WTC11 (cell line): ENCODE measurements around the gene DNAI1. TPM values are rescaled to one million over a fixed set of nuclear protein-coding genes. Genes with fewer than 3 reads are reported as not detected.

ENCODE experiments used
- ATAC-seq: fragments of 200-7000 bp; cut with Tn5 transposase; 2 replicates; pipeline ENCODE4 v1.10.0; 2021; ENCODE audit warnings: mild to moderate bottlenecking, moderate library complexity
- CTCF ChIA-PET: fragments of 300-600 bp; sonication (Branson Sonifier 250); formaldehyde crosslinking; loops from one replicate; lab custom pipeline; 2021; ENCODE audit warnings: antibody characterized with exemption; lab: Charles Lee
- POLR2A ChIA-PET: fragments of 350-600 bp; sonication (Branson Sonifier 250); formaldehyde crosslinking; loops from one replicate; lab custom pipeline; 2021; ENCODE audit warnings: antibody characterized with exemption; lab: Charles Lee
- DNase-seq: peaks from one replicate; pipeline ENCODE4 v3.0.0; 2021; ENCODE audit warnings: low spot score
- H3K27ac Mint-ChIP-seq: 2 replicates; pipeline ENCODE4 v1.8.0; 2021; ENCODE audit warnings: mixed read lengths
- H3K27me3 Mint-ChIP-seq: 2 replicates; pipeline ENCODE4 v1.8.0; 2021; ENCODE audit warnings: low read depth, mild to moderate bottlenecking, moderate library complexity, mixed read lengths
- H3K36me3 Mint-ChIP-seq: 2 replicates; pipeline ENCODE4 v1.8.0; 2021; ENCODE audit warnings: mixed read lengths
- H3K4me1 Mint-ChIP-seq: 2 replicates; pipeline ENCODE4 v1.8.0; 2022; ENCODE audit warnings: mixed read lengths
- H3K4me3 Mint-ChIP-seq: 2 replicates; pipeline ENCODE4 v1.8.0; 2021; ENCODE audit warnings: mild to moderate bottlenecking, moderate library complexity, mixed read lengths
- H3K9me3 Mint-ChIP-seq: 2 replicates; pipeline ENCODE4 v1.8.0; 2021; ENCODE audit warnings: mixed read lengths
- AFF4 ChIP-seq: sonication (generic); formaldehyde crosslinking; IDR thresholded peaks from 2 replicates; pipeline ENCODE4 v1.8.1; 2023; ENCODE audit warnings: mild to moderate bottlenecking, missing genetic modification reagents, borderline replicate concordance
- ATF1 ChIP-seq: sonication (generic); formaldehyde crosslinking; IDR thresholded peaks from 2 replicates; pipeline ENCODE4 v1.8.1; 2023; ENCODE audit warnings: mild to moderate bottlenecking, moderate library complexity, missing genetic modification reagents
- ATF3 ChIP-seq: sonication (generic); formaldehyde crosslinking; conservative IDR thresholded peaks from 2 replicates; pipeline ENCODE4 v1.8.1; 2022; ENCODE audit warnings: mild to moderate bottlenecking, missing genetic modification reagents
- CBFB ChIP-seq: sonication (generic); formaldehyde crosslinking; IDR thresholded peaks from 2 replicates; pipeline ENCODE4 v1.8.1; 2022; ENCODE audit warnings: mild to moderate bottlenecking, low read depth, missing genetic modification reagents
- CREB1 ChIP-seq: sonication (generic); formaldehyde crosslinking; IDR thresholded peaks from 2 replicates; pipeline ENCODE4 v1.8.0; 2023; ENCODE audit warnings: mild to moderate bottlenecking, missing genetic modification reagents
- CTCF ChIP-seq: fragments of 200-600 bp; IDR thresholded peaks from 2 replicates; pipeline ENCODE4 v1.8.0; 2022; ENCODE audit warnings: antibody characterized with exemption
- ELF4 ChIP-seq: sonication (generic); formaldehyde crosslinking; IDR thresholded peaks from 2 replicates; pipeline ENCODE4 v1.8.1; 2022; ENCODE audit warnings: low read depth, mild to moderate bottlenecking, moderate library complexity, missing genetic modification reagents
- EMX1 ChIP-seq: fragments of 250-450 bp; sonication (Bioruptor Pico); IDR thresholded peaks from 2 replicates; pipeline ENCODE4 v1.8.0; 2021; ENCODE audit warnings: mild to moderate bottlenecking
- FOXK1 ChIP-seq: sonication (generic); formaldehyde crosslinking; IDR thresholded peaks from 2 replicates; pipeline ENCODE4 v1.8.0; 2022; ENCODE audit warnings: mild to moderate bottlenecking, moderate library complexity, missing genetic modification reagents
- GABPB1 ChIP-seq: sonication (generic); formaldehyde crosslinking; IDR thresholded peaks from 2 replicates; pipeline ENCODE4 v1.8.1; 2023; ENCODE audit warnings: mild to moderate bottlenecking, missing genetic modification reagents
- HMGA2 ChIP-seq: fragments of 250-450 bp; sonication (Bioruptor Pico); IDR thresholded peaks from 2 replicates; pipeline ENCODE4 v1.4.0; 2021; ENCODE audit warnings: mild to moderate bottlenecking, moderate library complexity
- JUN ChIP-seq: sonication (generic); formaldehyde crosslinking; IDR thresholded peaks from 2 replicates; pipeline ENCODE4 v1.8.0; 2023; ENCODE audit warnings: mild to moderate bottlenecking, missing genetic modification reagents
- MXD4 ChIP-seq: fragments of 250-450 bp; sonication (Bioruptor Pico); IDR thresholded peaks from 2 replicates; pipeline ENCODE4 v1.8.0; 2021; ENCODE audit warnings: mild to moderate bottlenecking, moderate library complexity, borderline replicate concordance
- MYBL2 ChIP-seq: sonication (generic); formaldehyde crosslinking; IDR thresholded peaks from 2 replicates; pipeline ENCODE4 v1.8.1; 2023; ENCODE audit warnings: mild to moderate bottlenecking, moderate library complexity, missing genetic modification reagents
- NR1H2 ChIP-seq: sonication (generic); formaldehyde crosslinking; IDR thresholded peaks from 2 replicates; pipeline ENCODE4 v1.9.0; 2021; ENCODE audit warnings: mild to moderate bottlenecking, moderate library complexity, missing genetic modification reagents
- RORB ChIP-seq: fragments of 250-450 bp; sonication (Bioruptor Pico); IDR thresholded peaks from 2 replicates; pipeline ENCODE4 v1.9.0; 2021; ENCODE audit warnings: mild to moderate bottlenecking
- SP1 ChIP-seq: sonication (generic); formaldehyde crosslinking; conservative IDR thresholded peaks from 2 replicates; pipeline ENCODE4 v1.8.1; 2022; ENCODE audit warnings: missing genetic modification reagents
- TEAD4 ChIP-seq: sonication (generic); formaldehyde crosslinking; IDR thresholded peaks from 2 replicates; pipeline ENCODE4 v1.8.0; 2022; ENCODE audit warnings: mild to moderate bottlenecking, missing genetic modification reagents
- ZNF121 ChIP-seq: sonication (generic); formaldehyde crosslinking; IDR thresholded peaks from 2 replicates; pipeline ENCODE4 v1.8.0; 2023; ENCODE audit warnings: missing genetic modification reagents
- ZNF138 ChIP-seq: sonication (generic); formaldehyde crosslinking; conservative IDR thresholded peaks from 2 replicates; pipeline ENCODE4 v1.8.1; 2022; ENCODE audit warnings: mild to moderate bottlenecking, moderate library complexity, missing genetic modification reagents
- ZNF263 ChIP-seq: sonication (generic); formaldehyde crosslinking; IDR thresholded peaks from 2 replicates; pipeline ENCODE4 v1.8.1; 2022; ENCODE audit warnings: low read depth, mild to moderate bottlenecking, moderate library complexity, missing genetic modification reagents
- ZNF281 ChIP-seq: sonication (generic); formaldehyde crosslinking; IDR thresholded peaks from 2 replicates; pipeline ENCODE4 v1.8.0; 2023; ENCODE audit warnings: mild to moderate bottlenecking, missing genetic modification reagents
- ZNF396 ChIP-seq: fragments of 250-450 bp; sonication (Bioruptor Pico); IDR thresholded peaks from 2 replicates; pipeline ENCODE4 v1.8.0; 2021; ENCODE audit warnings: mild to moderate bottlenecking, moderate library complexity, borderline replicate concordance
- total RNA-seq: library from RNA; stranded (reverse); gene quantifications from 3 replicates; pipeline ENCODE4 v1.2.3, GENCODE V29; 2021
- TF ChIP-seq, protein P1 (sequence below): sonication (generic); formaldehyde crosslinking; IDR thresholded peaks from 2 replicates; pipeline ENCODE4 v1.8.1; 2022; ENCODE audit warnings: mild to moderate bottlenecking, missing genetic modification reagents, moderate library complexity, borderline replicate concordance
- TF ChIP-seq, protein P2 (sequence below): sonication (generic); formaldehyde crosslinking; IDR thresholded peaks from 2 replicates; pipeline ENCODE4 v1.8.1; 2022; ENCODE audit warnings: low read depth, missing genetic modification reagents, borderline replicate concordance
- TF ChIP-seq, protein P3 (sequence below): fragments of 250-450 bp; sonication (Bioruptor Pico); IDR thresholded peaks from 2 replicates; pipeline ENCODE4 v1.8.0; 2021; ENCODE audit warnings: mild to moderate bottlenecking

The DNAI1 gene
- total RNA-seq, 1 experiment from 2014 or later: 2.1 TPM

DNA sequence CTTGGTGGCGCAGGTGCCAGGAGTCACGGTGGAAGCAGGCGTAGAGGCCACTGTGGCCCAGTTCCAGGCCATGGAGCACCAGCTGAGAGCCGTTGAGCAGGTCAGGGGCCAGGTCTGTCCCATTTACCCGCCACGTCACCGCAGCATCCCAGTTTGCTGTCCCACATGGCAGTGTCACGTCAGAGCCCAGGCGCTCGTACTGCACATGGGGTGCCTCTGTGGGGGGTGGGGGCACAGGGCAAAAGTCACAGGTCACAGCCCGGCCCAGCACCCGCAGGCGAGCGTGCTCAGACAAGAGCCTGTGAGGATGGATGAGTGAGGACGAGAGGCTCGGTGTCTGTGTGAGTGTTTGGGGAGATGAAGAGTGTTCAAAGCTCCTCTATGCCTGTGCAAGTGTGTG, 106.0 kb downstream of the DNAI1 start:
- no peak for DNase-seq
- Mint-ChIP-seq H3K9me3 (no peaks in the 10 kb centered on the region), H3K4me3 (no peak overlapping the region), H3K27ac (no peak overlapping the region), H3K4me1 (peaks cover 29% of the 10 kb centered on the region), H3K27me3 (peaks cover 3% of the 10 kb centered on the region; the same call in 1 of the 2 replicates), H3K36me3 (no peaks in the 10 kb centered on the region)
- no peak for ATAC-seq
- TF ChIP-seq TEAD4 (CRISPR knock-in tag) (no peak), CREB1 (CRISPR knock-in tag) (no peak), RORB (no peak), FOXK1 (no peak), MYBL2 (CRISPR knock-in tag) (no peak), AFF4 (no peak), HMGA2 (CRISPR knock-in tag) (no peak), EMX1 (no peak), JUN (no peak), CTCF (no peak), SP1 (CRISPR knock-in tag) (no peak), ZNF121 (CRISPR knock-in tag) (no peak), ATF1 (CRISPR knock-in tag) (no peak), NR1H2 (no peak), ZNF138 (CRISPR knock-in tag) (no peak), MXD4 (no peak)
- TF ChIP-seq, protein P1, sequence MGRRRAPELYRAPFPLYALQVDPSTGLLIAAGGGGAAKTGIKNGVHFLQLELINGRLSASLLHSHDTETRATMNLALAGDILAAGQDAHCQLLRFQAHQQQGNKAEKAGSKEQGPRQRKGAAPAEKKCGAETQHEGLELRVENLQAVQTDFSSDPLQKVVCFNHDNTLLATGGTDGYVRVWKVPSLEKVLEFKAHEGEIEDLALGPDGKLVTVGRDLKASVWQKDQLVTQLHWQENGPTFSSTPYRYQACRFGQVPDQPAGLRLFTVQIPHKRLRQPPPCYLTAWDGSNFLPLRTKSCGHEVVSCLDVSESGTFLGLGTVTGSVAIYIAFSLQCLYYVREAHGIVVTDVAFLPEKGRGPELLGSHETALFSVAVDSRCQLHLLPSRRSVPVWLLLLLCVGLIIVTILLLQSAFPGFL (CRISPR knock-in tag): no peak
- POLR2A ChIA-PET: no interaction called here
- CTCF ChIA-PET: interaction anchor here (1.0 to 8.5 kb wide), 6 partner anchors 11 to 138 kb away, joined by 3 to 112 read pairs (median 14); no protein-coding TSS in a partner anchor

DNA sequence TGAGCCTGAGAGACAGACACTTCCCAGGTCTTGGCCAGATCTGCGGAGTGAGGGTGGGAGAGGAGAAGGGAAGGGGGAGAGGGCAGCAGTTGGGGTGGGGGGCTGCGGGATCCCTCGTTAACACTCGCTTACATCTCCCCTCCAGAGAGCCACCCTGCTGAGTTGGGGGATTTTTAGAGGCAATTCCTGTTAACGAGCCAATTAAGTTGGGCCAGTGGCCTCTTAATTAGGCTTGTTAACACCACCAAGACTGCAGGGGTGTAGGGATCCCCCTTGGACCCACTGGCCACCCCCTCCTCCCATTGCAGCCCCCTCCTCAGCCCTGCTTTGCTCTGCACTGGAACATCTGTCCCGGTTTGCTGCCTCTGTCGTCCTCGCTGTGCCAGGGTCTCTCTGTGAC, 107.3 kb downstream of the DNAI1 start:
- CTCF ChIA-PET: interaction anchor here (0.8 to 4.1 kb wide), 4 partner anchors 13 to 45 kb away, joined by 3 to 31 read pairs (median 6); no protein-coding TSS in a partner anchor
- peaks cover 22% of the 10 kb centered on the region for H3K4me1 Mint-ChIP-seq

More for the DNA sequence above, 107.3 kb downstream of the DNAI1 start:
- Mint-ChIP-seq H3K27ac (no peak overlapping the region), H3K36me3 (no peaks in the 10 kb centered on the region), H3K9me3 (no peaks in the 10 kb centered on the region), H3K27me3 (peaks cover 3% of the 10 kb centered on the region; the same call in 1 of the 2 replicates), H3K4me3 (no peak overlapping the region)
- TF ChIP-seq ZNF281 (CRISPR knock-in tag) (no peak), ZNF263 (CRISPR knock-in tag) (no peak), CBFB (CRISPR knock-in tag) (no peak), SP1 (CRISPR knock-in tag) (no peak), GABPB1 (CRISPR knock-in tag) (no peak), ATF3 (no peak), ZNF396 (CRISPR knock-in tag) (no peak), ELF4 (CRISPR knock-in tag) (no peak), TEAD4 (CRISPR knock-in tag) (no peak)
- TF ChIP-seq, protein P2, sequence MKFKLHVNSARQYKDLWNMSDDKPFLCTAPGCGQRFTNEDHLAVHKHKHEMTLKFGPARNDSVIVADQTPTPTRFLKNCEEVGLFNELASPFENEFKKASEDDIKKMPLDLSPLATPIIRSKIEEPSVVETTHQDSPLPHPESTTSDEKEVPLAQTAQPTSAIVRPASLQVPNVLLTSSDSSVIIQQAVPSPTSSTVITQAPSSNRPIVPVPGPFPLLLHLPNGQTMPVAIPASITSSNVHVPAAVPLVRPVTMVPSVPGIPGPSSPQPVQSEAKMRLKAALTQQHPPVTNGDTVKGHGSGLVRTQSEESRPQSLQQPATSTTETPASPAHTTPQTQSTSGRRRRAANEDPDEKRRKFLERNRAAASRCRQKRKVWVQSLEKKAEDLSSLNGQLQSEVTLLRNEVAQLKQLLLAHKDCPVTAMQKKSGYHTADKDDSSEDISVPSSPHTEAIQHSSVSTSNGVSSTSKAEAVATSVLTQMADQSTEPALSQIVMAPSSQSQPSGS (CRISPR knock-in tag): no peak
- TF ChIP-seq, protein P3, sequence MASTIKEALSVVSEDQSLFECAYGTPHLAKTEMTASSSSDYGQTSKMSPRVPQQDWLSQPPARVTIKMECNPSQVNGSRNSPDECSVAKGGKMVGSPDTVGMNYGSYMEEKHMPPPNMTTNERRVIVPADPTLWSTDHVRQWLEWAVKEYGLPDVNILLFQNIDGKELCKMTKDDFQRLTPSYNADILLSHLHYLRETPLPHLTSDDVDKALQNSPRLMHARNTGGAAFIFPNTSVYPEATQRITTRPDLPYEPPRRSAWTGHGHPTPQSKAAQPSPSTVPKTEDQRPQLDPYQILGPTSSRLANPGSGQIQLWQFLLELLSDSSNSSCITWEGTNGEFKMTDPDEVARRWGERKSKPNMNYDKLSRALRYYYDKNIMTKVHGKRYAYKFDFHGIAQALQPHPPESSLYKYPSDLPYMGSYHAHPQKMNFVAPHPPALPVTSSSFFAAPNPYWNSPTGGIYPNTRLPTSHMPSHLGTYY: no peak
- POLR2A ChIA-PET: no interaction called here
- DNase-seq (no peak), ATAC-seq (no peak)
